Erythroblast (primary cell): ENCODE measurements around the gene ZNF816.
A peak's percentile ranks its signal among the peaks of the same experiment; 100 is the strongest.
"Not testable (repeated sequence)": the region's sequence is repeated elsewhere in the genome, so short reads cannot be mapped to it uniquely, and the experiment has no call there.

Experiments
- DNase-seq, 2 experiments: peaks; one replicate each; lab custom pipeline; 2025; lab: John Stamatoyannopoulos, UW
- GATA1 ChIP-seq: IDR thresholded peaks from 2 replicates; pipeline ENCODE4 v1.6.1; 2011; ENCODE audit warnings: low read depth, mild to moderate bottlenecking, control low read depth, low read length, moderate library complexity
- POLR2A ChIP-seq: IDR thresholded peaks from 2 replicates; pipeline ENCODE4 v1.6.1; 2011; ENCODE audit warnings: mild to moderate bottlenecking, low read length

Gene ZNF816

DNA sequence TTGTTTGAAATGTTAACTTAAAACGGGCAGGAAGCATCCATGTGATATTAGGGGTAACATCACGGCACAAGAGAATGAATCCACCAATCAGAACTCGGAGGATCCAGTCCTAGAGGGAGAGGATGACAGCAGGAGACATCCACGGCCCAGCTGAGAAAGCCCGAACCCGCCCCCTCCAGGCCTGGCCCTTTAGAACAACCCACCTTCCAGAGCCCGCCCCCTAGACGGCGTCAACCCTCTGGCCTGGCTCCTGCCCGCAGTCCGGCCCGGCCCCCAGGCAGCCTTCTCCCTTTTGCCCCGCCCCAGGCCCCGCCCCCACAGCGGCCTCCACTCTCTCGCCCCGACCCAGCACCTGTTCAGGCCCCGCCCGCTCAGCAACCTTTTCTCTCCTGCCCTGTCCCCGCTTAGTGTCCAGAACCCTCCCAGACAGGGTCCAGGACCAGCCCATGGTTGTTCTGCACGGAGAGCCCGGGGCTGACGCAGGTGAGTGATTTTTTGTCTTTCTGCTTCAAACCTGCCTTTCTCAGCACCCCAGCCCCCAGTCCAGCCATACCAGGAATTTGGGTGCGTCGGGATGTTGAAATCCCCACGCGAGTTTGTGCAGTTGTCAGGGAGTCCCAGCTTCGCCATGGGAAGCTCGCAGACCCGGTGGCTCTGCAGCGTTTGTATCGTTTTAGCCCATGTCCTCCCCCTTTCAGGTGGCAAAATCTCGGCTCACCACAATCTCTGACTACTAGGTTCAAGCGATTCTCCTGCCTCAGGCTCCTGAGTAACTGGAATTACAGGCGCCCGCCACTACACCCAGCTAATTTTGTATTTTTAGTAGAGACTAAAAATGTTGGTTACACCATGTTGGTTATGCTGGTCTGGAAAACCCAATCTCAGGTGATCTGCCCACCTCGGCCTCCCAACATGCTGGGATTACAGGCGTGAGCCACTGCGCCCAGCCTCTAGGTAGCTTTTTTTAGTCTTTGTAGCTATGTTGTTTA, 16.1 kb downstream of the ZNF816 start:
- TF ChIP-seq POLR2A (no peak), GATA1 (no peak)
- DNase-seq = no peak

DNA sequence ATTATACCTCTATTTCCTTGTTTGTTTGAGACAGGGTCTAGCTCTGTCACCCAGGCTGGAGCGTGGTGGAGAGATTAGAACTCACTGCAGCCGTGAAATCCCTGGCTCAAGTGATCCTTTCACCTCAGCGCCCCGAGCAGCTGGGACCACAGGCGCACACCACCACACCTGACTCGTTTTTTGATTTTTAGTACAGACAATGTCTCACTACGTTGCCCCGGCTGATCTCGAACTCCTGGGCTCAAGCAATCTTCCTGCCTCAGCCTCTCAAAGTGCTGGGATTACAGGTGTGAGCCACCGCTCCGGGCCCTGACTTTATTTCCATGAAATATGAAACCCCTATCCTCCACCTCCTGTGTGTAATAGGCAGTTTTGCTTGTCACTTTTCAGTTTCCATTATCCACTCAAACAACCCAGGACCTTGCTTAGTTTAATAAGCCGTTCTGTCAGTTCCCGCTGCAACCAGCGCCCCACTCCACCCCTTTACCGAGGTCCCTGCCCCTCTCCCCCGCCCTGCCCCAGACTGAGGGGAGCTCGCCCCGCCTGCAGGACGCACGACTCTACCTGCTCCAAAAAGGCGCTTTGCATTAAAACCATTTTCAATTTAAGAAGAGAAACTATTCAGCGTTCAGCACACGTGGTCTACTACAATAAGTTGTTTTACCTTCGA, 16.9 kb downstream of the ZNF816 start:
- DNase-seq = no peak
- no peak for TF ChIP-seq POLR2A
- no peak for TF ChIP-seq GATA1

DNA sequence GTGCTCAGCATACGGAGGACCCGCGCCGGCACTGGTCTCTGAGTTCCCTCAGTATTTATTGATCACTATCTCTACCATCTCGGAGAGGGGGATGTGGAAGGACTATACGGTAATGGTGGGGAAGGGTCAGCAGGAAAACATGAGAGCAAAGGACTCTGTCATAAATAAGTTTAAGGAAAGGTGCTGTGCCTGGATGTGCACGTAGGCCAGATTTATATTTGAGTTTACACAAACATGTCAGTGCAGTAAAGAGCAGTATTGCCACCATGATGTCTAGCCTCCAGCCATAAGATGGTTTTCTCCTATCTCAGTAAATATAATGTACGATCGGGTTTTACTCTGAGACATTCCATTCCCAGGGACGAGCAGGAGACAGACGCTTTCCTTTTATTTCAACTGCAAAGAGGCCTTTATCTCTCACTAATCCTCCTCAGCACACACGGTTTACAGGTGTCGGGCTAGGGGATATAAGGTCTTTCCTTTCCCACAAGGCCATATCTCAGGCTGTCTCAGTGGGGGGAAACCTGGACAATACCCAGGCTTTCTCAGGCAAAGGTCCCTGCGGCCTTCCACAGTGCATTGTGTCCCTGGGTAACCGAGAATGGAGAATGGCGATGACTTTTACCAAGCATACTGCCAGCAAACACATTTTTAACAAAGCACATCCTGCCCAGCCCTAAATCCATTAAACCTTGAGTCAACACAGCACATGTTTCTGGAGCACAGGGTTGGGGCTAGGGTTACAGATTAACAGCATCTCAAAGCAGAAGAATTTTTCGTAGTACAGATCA, 17.8 kb downstream of the ZNF816 start:
- DNase-seq = not testable (repeated sequence)

DNA sequence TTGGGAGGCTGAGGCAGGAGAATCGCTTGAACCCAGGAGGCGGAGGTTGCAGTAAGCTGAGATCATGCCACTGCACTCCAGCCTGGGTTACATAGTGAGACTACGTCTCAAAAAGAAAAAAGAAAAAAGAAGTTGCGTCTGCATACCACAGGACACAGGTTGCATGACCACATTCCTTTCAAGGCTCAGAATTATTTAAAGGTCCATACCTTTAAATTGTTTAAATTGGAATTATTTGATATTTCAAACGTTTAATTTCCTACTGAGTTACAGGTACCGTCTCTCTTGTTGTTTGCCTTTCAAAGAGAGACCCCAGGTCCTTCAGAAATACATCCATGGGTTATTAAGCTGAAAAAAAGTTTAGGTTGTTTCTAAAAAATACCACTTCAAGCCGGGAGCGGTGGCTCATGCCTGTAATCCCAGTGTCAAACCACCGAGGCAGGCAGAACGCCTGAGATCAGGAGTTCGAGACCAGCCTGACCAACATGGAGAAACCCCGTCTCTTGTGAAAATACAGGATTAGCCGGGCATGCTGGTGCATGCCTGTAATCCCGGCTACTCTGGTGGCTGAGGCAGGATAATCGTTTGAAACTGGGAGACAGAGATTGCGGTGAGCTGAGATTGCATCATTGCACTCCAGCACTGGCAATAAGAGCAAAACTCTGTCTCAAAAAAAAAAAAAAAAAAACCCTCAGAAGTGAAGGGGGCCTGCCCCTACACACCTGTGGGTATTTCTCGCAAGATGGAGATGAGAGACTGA, 18.6 kb downstream of the ZNF816 start:
- DNase-seq = no peak
- TF ChIP-seq POLR2A = no peak
- TF ChIP-seq GATA1 = no peak

DNA sequence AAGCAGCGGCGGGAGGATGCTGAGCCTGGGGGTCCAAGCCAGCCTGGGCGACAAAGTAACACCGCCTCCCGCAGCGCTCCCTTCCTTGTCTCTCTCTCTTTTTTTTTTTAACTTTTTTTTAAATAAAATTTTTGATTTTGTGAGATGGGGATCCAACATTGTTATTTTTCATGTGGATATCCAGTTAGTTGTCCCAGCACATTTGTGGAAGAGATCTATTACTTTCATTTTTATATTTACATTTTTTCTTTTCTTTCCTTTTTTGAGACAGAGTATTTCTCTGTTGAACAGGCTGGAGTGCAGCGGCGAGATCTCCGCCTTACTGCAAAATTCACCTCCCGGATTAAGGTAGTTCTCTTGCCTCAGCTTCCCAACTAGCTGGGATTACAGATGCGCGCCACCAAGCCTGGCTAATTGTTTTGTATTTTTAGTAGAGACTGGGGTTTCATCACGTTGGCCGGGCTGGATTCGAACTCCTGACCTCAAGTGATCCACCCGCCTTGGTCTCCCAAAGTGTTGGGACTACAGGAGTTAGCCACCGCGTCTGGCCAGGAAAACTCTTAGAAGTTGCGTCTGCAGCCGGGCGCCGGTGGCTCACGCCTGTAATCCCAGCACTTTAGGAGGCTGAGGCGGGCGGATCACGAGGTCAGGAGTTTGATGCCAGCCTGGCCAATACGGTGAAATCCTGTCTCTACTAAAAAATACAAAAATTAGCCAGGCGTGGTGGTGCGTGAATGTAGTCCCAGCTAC, 19.4 kb downstream of the ZNF816 start:
- TF ChIP-seq POLR2A = no peak
- TF ChIP-seq GATA1 = no peak
- DNase-seq = no peak

DNA sequence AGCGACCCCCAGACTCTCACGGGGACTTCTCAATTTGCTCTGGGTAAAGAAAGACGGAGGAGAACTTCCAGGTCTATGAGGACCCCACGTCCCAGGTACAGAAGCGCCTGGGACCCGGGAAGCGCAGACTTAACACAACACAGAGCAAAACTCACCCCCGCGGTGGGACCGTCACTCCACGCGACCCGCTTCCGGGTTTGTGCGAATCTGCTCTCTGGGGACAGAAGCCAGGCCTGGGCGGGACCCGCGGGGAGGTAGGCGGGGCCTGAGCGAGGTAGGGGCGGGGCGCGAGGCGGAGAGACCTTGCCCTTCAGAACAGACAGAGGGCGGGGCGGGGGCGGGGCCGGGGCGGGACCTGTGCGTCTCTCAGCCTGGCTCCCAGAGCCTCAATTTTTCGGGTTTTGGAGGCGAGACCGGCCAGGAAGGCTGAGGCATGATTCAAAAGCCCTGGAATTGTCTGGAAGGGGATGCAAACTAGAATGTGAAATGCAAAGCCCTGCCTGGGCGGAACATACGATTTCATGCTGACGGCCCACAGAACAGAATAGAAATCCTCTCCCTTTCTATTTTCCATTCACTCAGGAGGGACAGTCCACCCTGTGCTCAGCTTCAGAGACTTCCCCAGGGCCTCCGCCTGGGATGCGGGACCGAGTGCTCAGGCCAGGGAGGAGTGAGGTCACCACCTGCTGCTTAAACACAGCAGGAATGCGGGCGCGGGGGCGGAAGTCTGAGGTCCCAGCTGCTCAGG, 20.1 kb downstream of the ZNF816 start:
- DNase-seq = peak; percentile 93 to 94
- TF ChIP-seq GATA1 (no peak), POLR2A (peak; percentile 86)

DNA sequence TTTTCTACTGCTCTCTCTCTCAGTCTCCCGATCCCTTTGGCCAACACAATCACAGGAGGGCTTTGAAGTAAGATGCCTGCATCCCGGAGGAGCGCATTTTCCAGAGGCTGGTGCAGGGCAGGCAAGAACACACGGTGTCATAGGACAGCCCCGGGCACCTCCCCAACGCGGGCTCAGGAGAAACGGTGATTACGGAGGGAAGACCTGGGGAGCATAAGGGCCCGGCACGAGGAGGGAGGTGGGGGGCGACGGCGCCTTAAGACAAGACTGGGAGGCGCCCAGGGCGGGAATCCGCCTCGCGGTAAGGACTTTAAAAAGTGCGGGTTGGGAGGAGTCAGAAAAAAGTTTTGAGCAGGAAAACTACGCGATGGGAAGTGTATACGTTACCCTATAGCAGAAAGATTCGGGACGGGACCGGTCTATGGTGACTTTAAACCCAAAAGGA, 20.7 kb downstream of the ZNF816 start:
- TF ChIP-seq GATA1 (no peak), POLR2A (no peak)
- peak; percentile 64 to 69 for DNase-seq

- DNase-seq = peak in 1 of 2 experiments; percentile 28
Measured at GRCh38 chr19:52941523-52941922, 21.2 kb downstream of the ZNF816 start.

DNA sequence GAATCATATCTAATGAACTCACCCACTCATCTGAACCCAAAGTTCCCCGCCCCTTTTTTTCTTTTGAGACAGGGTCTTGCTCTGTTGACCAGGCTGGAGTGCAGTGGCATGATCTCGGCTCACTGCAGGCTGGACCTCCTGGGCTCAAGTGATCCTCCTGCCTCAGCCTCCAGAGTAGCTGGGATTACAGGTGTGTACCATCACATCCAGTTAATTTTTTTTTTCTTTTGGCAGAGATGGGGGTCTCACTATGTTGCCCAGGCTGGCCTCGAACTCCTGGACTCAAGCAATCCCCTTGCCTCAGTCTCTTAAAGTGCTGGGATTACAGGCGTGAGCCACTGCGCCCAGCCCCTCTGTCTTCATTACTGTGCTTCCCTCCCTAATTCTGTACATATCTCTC, 21.8 kb downstream of the ZNF816 start:
- not testable (repeated sequence) for DNase-seq

GRCh38 chr19:52938761-52939160, 23.9 kb downstream of the ZNF816 start:
- TF ChIP-seq POLR2A = no peak
- no peak for TF ChIP-seq GATA1
- DNase-seq = no peak

GRCh38 chr19:52936954-52937325, 25.7 kb downstream of the ZNF816 start:
- DNase-seq = peak; percentile 44 to 52
- TF ChIP-seq GATA1 = no peak
- TF ChIP-seq POLR2A = no peak
